HG02759 (cell line): ENCODE data around the gene RAB43.
"Not testable (repeated sequence)": the region's sequence is repeated elsewhere in the genome, so short reads cannot be mapped to it uniquely, and the experiment has no call there.

ENCODE experiments used
- ATAC-seq: cut with Tn5 transposase; IDR thresholded peaks from one replicate; pipeline ENCODE4 v1.9.1; 2021; ENCODE audit warnings: mild to moderate bottlenecking, moderate library complexity; ENCODE audit not compliant: unreplicated experiment

The RAB43 gene

DNA sequence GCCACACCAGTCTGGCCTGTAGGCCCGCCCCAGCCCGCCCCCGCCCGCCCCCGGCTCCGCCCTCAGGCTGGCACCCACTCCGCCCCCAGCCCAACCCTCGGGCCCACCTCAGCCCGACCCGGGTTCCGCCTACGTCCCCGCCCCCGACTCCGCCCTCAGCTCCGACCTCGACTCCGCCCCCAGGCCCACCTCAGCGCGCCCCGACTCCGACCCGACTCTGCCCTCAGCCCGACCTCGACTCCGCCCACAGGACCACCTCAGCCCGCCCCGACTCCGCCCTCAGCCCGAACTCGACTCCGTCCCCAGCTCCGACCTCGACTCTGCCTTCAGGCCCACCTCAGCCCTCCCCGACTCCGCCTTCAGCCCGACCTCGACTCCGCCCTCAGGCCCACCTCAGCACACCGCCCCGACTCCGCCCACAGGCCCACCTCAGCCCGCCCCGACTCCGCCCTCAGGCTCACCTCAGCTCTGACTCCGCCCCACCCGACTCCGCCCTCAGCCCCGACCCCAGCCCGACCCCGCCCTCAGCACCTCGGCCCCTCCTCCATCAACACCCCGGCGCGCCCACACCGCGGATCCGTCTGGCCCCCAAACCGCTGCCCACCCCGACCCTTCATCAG is at the start of gene RAB43:
Gene RAB43, minus strand, starts transcription at position 13 of the 620 bp plus-strand sequence. CDS start 315 bp downstream, outside the sequence.
- ATAC-seq: peak; percentile 57

- no peak for ATAC-seq
These were observed 45.2 kb upstream of the RAB43 start for GRCh38 chr3:129166579-129167332.

- ATAC-seq: not testable (repeated sequence)
These were observed 44.0 kb upstream of the RAB43 start for GRCh38 chr3:129165594-129165993.

- no peak for ATAC-seq
These were observed 42.9 kb upstream of the RAB43 start for GRCh38 chr3:129164500-129164899.

DNA sequence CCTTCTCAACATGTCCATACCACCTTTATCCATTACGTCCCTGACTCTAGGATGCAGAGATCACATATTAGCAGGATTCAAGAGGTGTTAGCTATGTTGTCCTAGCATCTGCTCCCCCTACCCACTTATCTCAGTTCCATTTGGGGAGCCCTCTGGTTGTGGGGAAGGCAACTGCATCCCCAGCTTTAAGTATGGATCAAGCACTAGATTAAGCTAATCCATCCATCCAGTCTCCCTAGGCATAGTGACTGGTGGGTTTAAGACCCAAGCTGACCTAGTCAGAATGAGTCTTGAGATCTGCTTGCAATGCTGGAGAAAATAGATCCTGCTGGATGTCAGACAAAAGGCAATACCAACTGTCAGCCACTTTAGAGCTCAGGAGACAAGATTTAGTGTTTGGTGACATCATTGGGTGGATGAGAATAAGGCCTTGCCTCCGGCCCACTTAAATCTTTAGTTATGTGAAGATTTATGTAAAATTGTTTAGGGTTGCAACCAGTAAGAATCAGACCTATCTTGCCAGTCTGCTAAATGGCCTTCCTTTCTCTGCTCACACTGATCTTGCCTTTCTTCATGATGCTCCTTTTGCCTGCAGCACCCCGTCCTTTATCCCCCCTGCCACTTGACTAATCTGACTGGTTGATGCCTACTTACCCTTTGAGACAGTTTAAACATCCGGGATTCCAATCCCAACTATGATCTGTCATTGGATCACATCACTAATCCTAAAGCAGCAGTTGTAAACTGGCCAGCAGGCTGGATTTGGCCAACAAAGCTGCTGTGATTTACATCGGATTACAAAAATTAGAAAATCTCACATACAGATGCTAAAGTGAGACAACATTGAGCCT is 41.4 kb upstream of the RAB43 start:
- ATAC-seq: no peak

DNA sequence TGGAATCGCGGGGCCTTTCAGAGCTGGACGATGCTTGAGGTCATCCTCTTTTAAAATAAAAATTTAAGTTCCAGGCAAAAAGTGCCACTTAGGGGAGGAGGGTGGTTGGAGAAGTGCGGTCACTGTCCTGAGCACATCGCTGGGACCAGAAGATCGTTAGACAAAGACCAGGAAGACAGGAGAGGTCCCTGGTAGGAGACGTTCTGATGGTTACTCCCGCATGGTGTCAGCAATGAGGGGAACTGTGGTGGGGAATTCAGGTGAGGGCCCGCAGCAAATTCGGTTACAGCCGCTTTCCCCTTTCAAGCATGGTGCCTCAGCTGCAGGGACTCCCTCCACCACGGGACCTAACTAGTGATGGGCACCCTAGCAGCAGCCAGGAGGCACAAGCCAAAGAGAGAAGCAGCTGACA is 40.3 kb upstream of the RAB43 start:
- no peak for ATAC-seq

- ATAC-seq: peak; percentile 87
These were observed 39.6 kb upstream of the RAB43 start, which contains the start of gene ISY1 for GRCh38 chr3:129160891-129161859. ISY1 (minus strand) TSS chr3:129161063; CDS start chr3:129160975, 88 bp downstream.

- no peak for ATAC-seq
These were observed 23.2 kb upstream of the RAB43 start for GRCh38 chr3:129144786-129145185.

DNA sequence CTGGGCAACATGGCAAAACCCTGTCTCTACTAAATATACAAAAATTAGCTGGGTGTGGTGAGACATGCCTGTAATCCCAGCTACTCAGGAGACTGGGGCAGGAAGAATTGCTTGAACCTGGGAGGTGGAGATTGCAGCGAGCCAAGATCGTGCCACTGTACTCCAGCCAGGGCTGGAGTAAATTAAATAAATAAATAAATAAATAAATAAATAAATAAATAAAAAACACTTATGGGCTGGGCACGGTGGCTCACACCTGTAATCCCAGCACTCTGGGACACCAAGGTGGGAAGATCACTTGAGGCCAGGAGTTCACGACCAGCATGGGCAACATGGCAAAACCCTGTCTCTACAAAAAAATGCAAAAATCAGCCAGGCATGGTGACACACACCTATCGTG is 19.4 kb upstream of the RAB43 start:
- not testable (repeated sequence) for ATAC-seq

- ATAC-seq: no peak
These were observed 18.3 kb upstream of the RAB43 start for GRCh38 chr3:129139911-129140310.

GRCh38 chr3:129136275-129136674 is 14.7 kb upstream of the RAB43 start:
- ATAC-seq: not testable (repeated sequence)

GRCh38 chr3:129132097-129132866 is 10.7 kb upstream of the RAB43 start:
- no peak for ATAC-seq

GRCh38 chr3:129131465-129132088 is 10.0 kb upstream of the RAB43 start:
- ATAC-seq: no peak

GRCh38 chr3:129130291-129130813 is 8.7 kb upstream of the RAB43 start:
- ATAC-seq: no peak

- no peak for ATAC-seq
These were observed 7.0 kb upstream of the RAB43 start for GRCh38 chr3:129128357-129129155.

GRCh38 chr3:129126726-129127280 is 5.2 kb upstream of the RAB43 start:
- no peak for ATAC-seq

GRCh38 chr3:129123314-129124060 is 1.9 kb upstream of the RAB43 start:
- ATAC-seq: no peak
